Uterus (tissue), 4 donors: ENCODE data around the gene HLA-DQA1. TPM values are rescaled to one million over a fixed set of nuclear protein-coding genes. Genes with fewer than 3 reads are reported as not detected.
A peak's percentile ranks its signal among the peaks of the same experiment; 100 is the strongest.
"Not testable (repeated sequence)": the region's sequence is repeated elsewhere in the genome, so short reads cannot be mapped to it uniquely, and the experiment has no call there.

Experiments
- DNase-seq, 2 donors: peaks; one replicate each; pipeline ENCODE4 v3.0.0-alpha.2; 2019 to 2020
- H3K27ac ChIP-seq, 2 donors: fragments of 200-600 bp; sonication (generic); 1 replicate in 1 of 2; 2 replicates in 1 of 2; pipeline ENCODE4 v1.5.1; 2016 to 2018
- H3K27me3 ChIP-seq, 2 donors: fragments of 200-600 bp; sonication (generic); one replicate each; pipeline ENCODE4 v1.5.1; 2018 to 2019; ENCODE audit warnings: control low read depth in 1 of 2
- H3K36me3 ChIP-seq, 2 donors: fragments of 200-600 bp; sonication (generic); one replicate each; pipeline ENCODE4 v1.5.1; 2019; ENCODE audit warnings: control low read depth in 1 of 2
- H3K4me1 ChIP-seq, 2 donors: fragments of 200-600 bp; sonication (generic); one replicate each; pipeline ENCODE4 v1.5.1; 2018 to 2019; ENCODE audit warnings: control low read depth in 1 of 2
- H3K4me3 ChIP-seq, 2 donors: fragments of 200-600 bp; sonication (generic); 1 replicate in 1 of 2; 2 replicates in 1 of 2; pipeline ENCODE4 v1.5.1; 2018 to 2019; ENCODE audit warnings: mild to moderate bottlenecking in 1 of 2
- H3K9me3 ChIP-seq, 2 donors: fragments of 200-600 bp; sonication (generic); one replicate each; pipeline ENCODE4 v1.5.1; 2019; ENCODE audit warnings: control low read depth in 1 of 2
- CTCF ChIP-seq, 4 experiments: fragments of 200-600 bp in 2 of 4; fragments of 450-650 bp in 2 of 4; sonication (generic) in 2 of 4; IDR thresholded peaks; one replicate each; pipeline ENCODE4 v1.5.1; 2016 to 2019; ENCODE audit warnings: antibody characterized with exemption in 4 of 4, mild to moderate bottlenecking in 2 of 4, moderate library complexity in 1 of 4
- POLR2A ChIP-seq, 2 donors: fragments of 450-650 bp; IDR thresholded peaks; one replicate each; pipeline ENCODE4 v1.6.1; 2016; ENCODE audit warnings: antibody characterized with exemption in 2 of 2, mild to moderate bottlenecking in 1 of 2, moderate library complexity in 1 of 2
- intact Hi-C: fragments of 100-400 bp; cut with DNase I; formaldehyde crosslinking; loops from one replicate; pipeline ENCODE4 v1.15.1; 2023; ENCODE audit warnings: low total_unique reads
- total RNA-seq, 4 donors: library from RNA; depleted of rRNA in 3 of 4; stranded (reverse); fragments of >200 nt in 3 of 4; gene quantifications; one replicate each; pipeline versions ENCODE4 v1.1.0 to v1.2.4, GENCODE V29; 2014 to 2023
- donor health status: DM: yes; HTN: yes; CAD: no.

HLA-DQA1 gene
- 10 to 100 TPM in 3 of 4 donors, 1 to 10 TPM in 1; 3.8 to 41.8 (median 22.7) TPM for total RNA-seq

GRCh38 chr6:32637219-32637880, at the start of gene HLA-DQA1:
Gene HLA-DQA1 (plus strand): TSS chr6:32637406. CDS start chr6:32637459, 53 bp downstream.
- no peak for TF ChIP-seq CTCF (IDR thresholded peaks at IDR 0.05)
- peak in 1 of 2 donors; percentile 43 for TF ChIP-seq POLR2A (IDR thresholded peaks at IDR 0.05)
- Histone ChIP-seq H3K9me3 (no peaks in the 10 kb centered on the region), H3K27ac (no peak within 1 kb of the TSS), H3K4me1 (no peaks in the 10 kb centered on the region), H3K4me3 (no peak within 1 kb of the TSS), H3K27me3 (no peaks in the 10 kb centered on the region), H3K36me3 (no peaks in the 10 kb centered on the region)
- intact Hi-C loops, result no loop called here
- DNase-seq, result no peak

GRCh38 chr6:32588156-32588555, 49.0 kb upstream of the HLA-DQA1 start:
- no peaks in the 10 kb centered on the region for H3K9me3 ChIP-seq
- no peak for DNase-seq
- no peak overlapping the region for H3K27ac ChIP-seq
- H3K36me3 ChIP-seq, result no peaks in the 10 kb centered on the region
- intact Hi-C loops, result no loop called here
- H3K4me3 ChIP-seq, result no peak overlapping the region
- no peaks in the 10 kb centered on the region for H3K27me3 ChIP-seq
- no peak for TF ChIP-seq POLR2A (IDR thresholded peaks at IDR 0.05)
- no peak for TF ChIP-seq CTCF (IDR thresholded peaks at IDR 0.05)
- no peaks in the 10 kb centered on the region for H3K4me1 ChIP-seq

GRCh38 chr6:32589596-32590449, 47.4 kb upstream of the HLA-DQA1 start, which contains the start of gene HLA-DRB1:
Gene HLA-DRB1 (minus strand): TSS chr6:32589848. CDS start chr6:32589742, 106 bp downstream.
- intact Hi-C loops, result no loop called here
- no peaks in the 10 kb centered on the region for H3K27me3 ChIP-seq
- no peak within 1 kb of the TSS for H3K4me3 ChIP-seq
- no peaks in the 10 kb centered on the region for H3K9me3 ChIP-seq
- TF ChIP-seq CTCF (IDR thresholded peaks at IDR 0.05), result no peak
- peak in 1 of 2 donors; percentile 72 for TF ChIP-seq POLR2A (IDR thresholded peaks at IDR 0.05)
- peak within 1 kb of the TSS in 1 of 2 donors; percentile 59 for H3K27ac ChIP-seq
- H3K36me3 ChIP-seq, result no peaks in the 10 kb centered on the region
- DNase-seq, result no peak
- H3K4me1 ChIP-seq, result no peaks in the 10 kb centered on the region

GRCh38 chr6:32590713-32591112, 46.5 kb upstream of the HLA-DQA1 start:
- H3K27me3 ChIP-seq, H3K4me3 ChIP-seq, DNase-seq, H3K9me3 ChIP-seq, intact Hi-C loops, H3K36me3 ChIP-seq, H3K4me1 ChIP-seq, H3K27ac ChIP-seq: not testable (repeated sequence)

GRCh38 chr6:32597024-32597423, 40.2 kb upstream of the HLA-DQA1 start:
- TF ChIP-seq POLR2A (IDR thresholded peaks at IDR 0.05) (no peak), CTCF (IDR thresholded peaks at IDR 0.05) (no peak)
- DNase-seq, result no peak
- H3K27me3 ChIP-seq, result no peaks in the 10 kb centered on the region
- intact Hi-C loops, result no loop called here
- H3K27ac ChIP-seq, result no peak overlapping the region
- no peaks in the 10 kb centered on the region for H3K9me3 ChIP-seq
- H3K4me3 ChIP-seq, result no peak overlapping the region
- no peaks in the 10 kb centered on the region for H3K4me1 ChIP-seq
- no peaks in the 10 kb centered on the region for H3K36me3 ChIP-seq
